ENCODE results near the gene TIMD4. TPM values are rescaled to one million over a fixed set of nuclear protein-coding genes. Genes with fewer than 3 reads are reported as not detected.

Gene TIMD4
- total RNA-seq, 4 donors from 2014 or later, result 0.32 to 1.2 (median 0.83) TPM; not detected in 1

GRCh38 chr5:156918311-156918845 lies 44.6 kb downstream of the TIMD4 start:
- Histone ChIP-seq H3K9me3 (no peaks in the 10 kb centered on the region), H3K4me3 (no peak overlapping the region), H3K27me3 (no peaks in the 10 kb centered on the region), H3K27ac (replicated peaks in 1 of 4) (no peak overlapping the region), H3K36me3 (no peaks in the 10 kb centered on the region), H3K4me1 (no peaks in the 10 kb centered on the region)
- no peak for DNase-seq (ENCODE audit: extremely low spot score)
- intact Hi-C loops (cut with DNase I), result no loop called here
- 89% methylated on average over 8 of the region's 8 CpGs for WGBS
- TF ChIP-seq EP300 (IDR thresholded peaks at IDR 0.05), result no peak
- no peak for TF ChIP-seq POLR2A (IDR thresholded peaks at IDR 0.05; ENCODE audit: low read depth)
- no peak for TF ChIP-seq CTCF (IDR thresholded peaks at IDR 0.05)
- TF ChIP-seq POLR2AphosphoS5 (IDR thresholded peaks at IDR 0.05), result no peak

- Histone ChIP-seq H3K9me3 (no peaks in the 10 kb centered on the region), H3K36me3 (no peaks in the 10 kb centered on the region), H3K4me1 (no peaks in the 10 kb centered on the region), H3K4me3 (no peak overlapping the region), H3K27me3 (no peaks in the 10 kb centered on the region), H3K27ac (replicated peaks in 1 of 4) (no peak overlapping the region)
- DNase-seq (ENCODE audit: extremely low spot score), result no peak
- WGBS, result no CpG with 5 or more reads among the region's 2 CpGs
- intact Hi-C loops (cut with DNase I), result no loop called here
- TF ChIP-seq POLR2AphosphoS5 (IDR thresholded peaks at IDR 0.05) (no peak), POLR2A (IDR thresholded peaks at IDR 0.05; ENCODE audit: low read depth) (no peak), EP300 (IDR thresholded peaks at IDR 0.05) (no peak), CTCF (IDR thresholded peaks at IDR 0.05) (no peak)
Measured at GRCh38 chr5:156914371-156914737, 48.7 kb downstream of the TIMD4 start.

GRCh38 chr5:156913719-156914370 lies 49.2 kb downstream of the TIMD4 start:
- H3K27ac ChIP-seq (replicated peaks in 1 of 4), result no peak overlapping the region
- TF ChIP-seq CTCF (IDR thresholded peaks at IDR 0.05) (no peak), EP300 (IDR thresholded peaks at IDR 0.05) (no peak), POLR2A (IDR thresholded peaks at IDR 0.05; ENCODE audit: low read depth) (no peak), POLR2AphosphoS5 (IDR thresholded peaks at IDR 0.05) (no peak)
- no peaks in the 10 kb centered on the region for H3K9me3 ChIP-seq
- H3K4me1 ChIP-seq, result no peaks in the 10 kb centered on the region
- no peaks in the 10 kb centered on the region for H3K36me3 ChIP-seq
- H3K4me3 ChIP-seq, result no peak overlapping the region
- DNase-seq (ENCODE audit: extremely low spot score), result no peak
- intact Hi-C loops (cut with DNase I), result no loop called here
- WGBS, result 59% methylated on average over 5 of the region's 5 CpGs
- no peaks in the 10 kb centered on the region for H3K27me3 ChIP-seq

GRCh38 chr5:156913355-156913718 lies 49.7 kb downstream of the TIMD4 start:
- intact Hi-C loops (cut with DNase I), result no loop called here
- no peaks in the 10 kb centered on the region for H3K36me3 ChIP-seq
- no peak for DNase-seq (ENCODE audit: extremely low spot score)
- no peaks in the 10 kb centered on the region for H3K9me3 ChIP-seq
- H3K4me3 ChIP-seq, result no peak overlapping the region
- 92% methylated on average over 3 of the region's 3 CpGs for WGBS
- H3K4me1 ChIP-seq, result no peaks in the 10 kb centered on the region
- TF ChIP-seq POLR2AphosphoS5 (IDR thresholded peaks at IDR 0.05), result no peak
- TF ChIP-seq CTCF (IDR thresholded peaks at IDR 0.05), result no peak
- TF ChIP-seq EP300 (IDR thresholded peaks at IDR 0.05), result no peak
- no peak for TF ChIP-seq POLR2A (IDR thresholded peaks at IDR 0.05; ENCODE audit: low read depth)
- no peak overlapping the region for H3K27ac ChIP-seq (replicated peaks in 1 of 4)
- H3K27me3 ChIP-seq, result no peaks in the 10 kb centered on the region

- intact Hi-C loops (cut with DNase I), result no loop called here
- Histone ChIP-seq H3K27ac (replicated peaks in 1 of 4) (no peak overlapping the region), H3K4me1 (no peaks in the 10 kb centered on the region), H3K9me3 (no peaks in the 10 kb centered on the region), H3K36me3 (no peaks in the 10 kb centered on the region), H3K27me3 (no peaks in the 10 kb centered on the region), H3K4me3 (no peak overlapping the region)
- DNase-seq (ENCODE audit: extremely low spot score), result no peak
- WGBS, result 89% methylated on average over 5 of the region's 5 CpGs
- no peak for TF ChIP-seq POLR2A (IDR thresholded peaks at IDR 0.05; ENCODE audit: low read depth)
Measured at GRCh38 chr5:156912869-156913268, 50.2 kb downstream of the TIMD4 start.

All from esophagus muscularis mucosa (tissue), 4 donors.